PC-9 (cell line): ENCODE data around the gene GORASP1. TPM values are rescaled to one million over a fixed set of nuclear protein-coding genes. Genes with fewer than 3 reads are reported as not detected.

Experiments used
- BruUV-seq: library from RNA; stranded (reverse); fragments of 400-500 nt; replicated peaks from 2 replicates; lab custom pipeline; 2021; lab: Mats Ljungman, UMichigan
- CTCF ChIA-PET: fragments of 300-600 bp; sonication (Branson Sonifier 250); formaldehyde crosslinking; loops from one replicate; lab custom pipeline; 2022; ENCODE audit warnings: antibody characterized with exemption; lab: Charles Lee
- POLR2A ChIA-PET: fragments of 300-600 bp; sonication (Branson Sonifier 250); formaldehyde crosslinking; loops from one replicate; lab custom pipeline; 2022; ENCODE audit warnings: antibody characterized with exemption; ENCODE audit not compliant: unreplicated experiment; lab: Charles Lee
- DNase-seq, 2 experiments: peaks; one replicate each; pipeline versions ENCODE4 v3.0.0 to v3.0.0-alpha.2; 2015 to 2022; ENCODE audit warnings: mixed read lengths in 1 of 2
- H2AFZ ChIP-seq: fragments of 200-600 bp; sonication (generic); 2 replicates; pipeline ENCODE4 v1.8.1; 2017; ENCODE audit warnings: antibody characterized with exemption
- H3F3A ChIP-seq: fragments of 200-600 bp; sonication (generic); 2 replicates; pipeline ENCODE4 v1.8.1; 2017; ENCODE audit warnings: antibody characterized with exemption, mild to moderate bottlenecking, low read depth; ENCODE audit not compliant: insufficient read depth
- H3K27ac ChIP-seq: fragments of 200-600 bp; sonication (generic); 2 replicates; pipeline ENCODE4 v1.6.1; 2016; ENCODE audit warnings: mixed run types
- H3K27me3 ChIP-seq: fragments of 200-600 bp; sonication (generic); 2 replicates; pipeline ENCODE4 v1.6.1; 2016; ENCODE audit warnings: low read depth, mixed run types; ENCODE audit not compliant: insufficient read depth
- H3K36me3 ChIP-seq: fragments of 200-600 bp; sonication (generic); 2 replicates; pipeline ENCODE4 v1.6.1; 2016; ENCODE audit warnings: low read depth, mixed run types
- H3K4me1 ChIP-seq: fragments of 200-600 bp; sonication (generic); replicated peaks from 2 replicates; pipeline ENCODE4 v1.6.1; 2016; ENCODE audit warnings: mixed run types; ENCODE audit not compliant: insufficient read depth
- H3K4me2 ChIP-seq: fragments of 200-600 bp; sonication (generic); 2 replicates; pipeline ENCODE4 v1.6.1; 2017; ENCODE audit warnings: mixed run types
- H3K4me3 ChIP-seq: fragments of 200-600 bp; sonication (generic); 2 replicates; pipeline ENCODE4 v1.6.1; 2016; ENCODE audit warnings: mixed run types
- H3K79me2 ChIP-seq: fragments of 200-600 bp; sonication (generic); 2 replicates; pipeline ENCODE4 v1.6.1; 2017; ENCODE audit warnings: low read depth, mixed run types
- H3K9me2 ChIP-seq: fragments of 200-600 bp; sonication (generic); 2 replicates; pipeline ENCODE4 v1.8.1; 2017; ENCODE audit warnings: mild to moderate bottlenecking; ENCODE audit not compliant: insufficient read depth
- H3K9me3 ChIP-seq: fragments of 200-600 bp; sonication (generic); 2 replicates; pipeline ENCODE4 v1.8.1; 2016; ENCODE audit warnings: low read depth; ENCODE audit not compliant: insufficient read depth
- H4K20me1 ChIP-seq: fragments of 200-600 bp; sonication (generic); 2 replicates; pipeline ENCODE4 v1.8.1; 2017; ENCODE audit not compliant: insufficient read depth
- CTCF ChIP-seq: fragments of 200-600 bp; sonication (generic); conservative IDR thresholded peaks from 2 replicates; pipeline ENCODE4 v1.6.1; 2017; ENCODE audit warnings: mixed run types, antibody characterized with exemption, mild to moderate bottlenecking, moderate library complexity
- EZH2 ChIP-seq: fragments of 200-600 bp; sonication (generic); IDR thresholded peaks from 2 replicates; pipeline ENCODE4 v1.8.0; 2017; ENCODE audit warnings: antibody characterized with exemption, low read depth
- intact Hi-C: fragments of 100-400 bp; cut with micrococcal nuclease; formaldehyde crosslinking; loops from one replicate; pipeline ENCODE4 v1.10.0; 2022; ENCODE audit not compliant: unreplicated experiment
- total RNA-seq: library from RNA; stranded (reverse); gene quantifications from 2 replicates; pipeline ENCODE4 v1.2.3, GENCODE V29; 2021

The GORASP1 gene
- total RNA-seq, 1 experiment from 2014 or later = 43.4 TPM

DNA sequence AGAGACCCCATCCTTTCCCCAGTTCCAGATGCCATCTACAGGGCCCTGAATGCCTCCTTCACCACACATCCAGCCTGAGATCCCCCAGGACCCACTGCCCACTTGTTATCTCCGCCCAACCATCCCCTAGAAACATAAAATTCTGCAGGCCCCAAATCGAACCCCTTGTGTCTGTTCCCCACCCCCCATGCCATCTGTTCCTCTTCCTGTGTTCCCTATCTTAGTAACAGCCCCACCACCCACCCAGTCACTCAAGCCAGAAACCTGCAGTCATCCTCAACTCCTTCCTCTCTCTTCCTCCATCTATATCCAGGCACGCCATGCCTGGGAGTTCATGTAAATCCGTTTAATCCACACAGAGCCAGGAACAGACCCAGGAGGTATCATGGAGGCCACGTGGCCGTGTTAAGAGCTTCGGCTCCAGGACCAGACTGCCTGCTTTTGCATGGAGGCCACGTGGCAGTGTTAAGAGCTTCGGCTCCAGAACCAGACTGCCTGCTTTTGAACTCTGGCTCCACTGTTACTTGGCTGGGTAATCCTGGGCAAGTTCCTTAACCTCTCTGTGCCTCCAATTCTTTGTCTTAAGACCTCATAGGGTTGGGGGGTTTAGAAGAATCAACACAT is 41.1 kb upstream of the GORASP1 start:
- Histone ChIP-seq H3K79me2 (peaks cover 46% of the 10 kb centered on the region), H3K4me2 (peak overlapping the region; percentile 96), H3K27ac (no peak overlapping the region), H3K4me3 (no peak overlapping the region), H3F3A (peaks cover 50% of the 10 kb centered on the region), H4K20me1 (peaks cover 8% of the 10 kb centered on the region; the same call in 1 of the 2 replicates), H3K4me1 (peaks cover 69% of the 10 kb centered on the region), H3K27me3 (no peaks in the 10 kb centered on the region), H3K9me3 (no peaks in the 10 kb centered on the region), H3K36me3 (no peaks in the 10 kb centered on the region), H3K9me2 (no peaks in the 10 kb centered on the region), H2AFZ (no peak overlapping the region)
- no TSS peak for BruUV-seq
- POLR2A ChIA-PET = no interaction called here
- intact Hi-C loops = loop anchor here (10.0 kb wide), 1 partner anchor 1204 kb away; no protein-coding TSS in a partner anchor
- CTCF ChIA-PET = no interaction called here
- TF ChIP-seq EZH2 = no peak
- TF ChIP-seq CTCF = no peak
- DNase-seq = no peak

DNA sequence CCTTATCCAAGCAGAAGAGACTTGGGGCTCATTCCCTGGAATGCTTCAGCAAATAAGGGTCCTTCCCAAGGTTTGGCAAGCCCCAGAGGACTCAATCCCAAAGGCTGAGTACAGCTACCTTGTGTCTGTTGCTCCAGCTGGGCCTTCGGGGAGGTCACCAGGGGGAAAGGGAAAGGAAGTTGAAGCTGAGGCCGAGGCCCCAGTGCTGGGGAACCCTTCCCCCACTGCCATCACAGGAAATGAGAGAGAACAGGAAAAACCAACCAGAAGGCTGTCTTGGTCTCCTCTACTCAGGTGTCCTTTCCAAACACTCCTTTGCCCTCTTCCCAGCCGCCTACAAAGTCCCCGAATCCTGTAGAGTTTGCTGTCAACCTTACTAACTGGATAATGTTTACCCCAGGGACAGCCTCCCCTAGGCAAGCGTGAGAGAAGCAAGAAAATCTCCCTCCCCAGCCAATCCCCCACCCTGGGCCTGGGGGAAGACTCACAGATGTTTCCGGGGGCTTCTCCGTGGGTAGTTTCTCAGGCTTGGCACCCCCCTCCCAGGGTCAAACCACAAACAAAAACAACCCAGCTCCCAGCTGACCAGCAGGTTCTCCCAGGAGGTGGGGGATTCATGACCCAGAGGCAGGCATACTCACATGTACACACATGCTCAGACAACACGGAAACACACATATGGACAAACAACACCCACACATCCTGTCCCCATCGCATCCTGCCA is 40.4 kb upstream of the GORASP1 start:
- TF ChIP-seq CTCF = no peak
- no peak for TF ChIP-seq EZH2
- no TSS peak for BruUV-seq
- Histone ChIP-seq H3F3A (peaks cover 56% of the 10 kb centered on the region), H3K4me3 (no peak overlapping the region), H3K27ac (peak overlapping the region; percentile 65), H3K4me1 (peaks cover 75% of the 10 kb centered on the region), H3K36me3 (no peaks in the 10 kb centered on the region), H3K9me3 (no peaks in the 10 kb centered on the region), H2AFZ (no peak overlapping the region), H3K9me2 (no peaks in the 10 kb centered on the region), H3K79me2 (peaks cover 50% of the 10 kb centered on the region), H3K4me2 (peak overlapping the region; percentile 96), H3K27me3 (no peaks in the 10 kb centered on the region), H4K20me1 (peaks cover 8% of the 10 kb centered on the region; the same call in 1 of the 2 replicates)
- ChIA-PET POLR2A (interaction anchor here (0.6 kb wide), 1 partner anchor 983 kb away, joined by 4 read pairs; the partner anchor contains the start of gene OXSR1), CTCF (no interaction called here)
- intact Hi-C loops = loop anchor here (10.0 kb wide), 1 partner anchor 1203 kb away; no protein-coding TSS in a partner anchor
- peak in 1 of 2 experiments; percentile 34 for DNase-seq
